HCT116 (cell line): ENCODE measurements around the gene SCARB1. TPM values are rescaled to one million over a fixed set of nuclear protein-coding genes. Genes with fewer than 3 reads are reported as not detected.
A peak's percentile ranks its signal among the peaks of the same experiment; 100 is the strongest.

ENCODE experiments used
- ATAC-seq: fragments of 200-7000 bp; cut with Tn5 transposase; 2 replicates; pipeline ENCODE4 v1.9.1; 2020; ENCODE audit warnings: mild to moderate bottlenecking, moderate library complexity
- BruUV-seq: library from RNA; stranded (reverse); fragments of 400-500 nt; replicated peaks from 2 replicates; lab custom pipeline; 2021; lab: Mats Ljungman, UMichigan
- CTCF ChIA-PET: fragments of 300-600 bp; sonication (Branson Sonifier 250); formaldehyde crosslinking; loops from one replicate; lab custom pipeline; 2021; ENCODE audit warnings: antibody characterized with exemption; lab: Charles Lee
- POLR2A ChIA-PET: fragments of 300-600, 350-600 bp; sonication (Branson Sonifier 250); formaldehyde crosslinking; loops from one replicate; lab custom pipeline; 2021; ENCODE audit warnings: antibody characterized with exemption; lab: Charles Lee
- RAD21 ChIA-PET, 2 experiments: fragments of 300-600 bp; sonication (Branson Sonifier 250); formaldehyde crosslinking; loops; one replicate each; lab custom pipeline; 2023; ENCODE audit warnings: low total read pairs in 2 of 2; ENCODE audit not compliant: uncharacterized antibody in 2 of 2, unreplicated experiment in 2 of 2, low non-redundant PET in 1 of 2; lab: Charles Lee
- DNase-seq: peaks from one replicate; pipeline ENCODE4 v3.0.0-alpha.2; 2010; ENCODE audit warnings: low read depth, low spot score
- H2AFZ ChIP-seq: fragments of 200-600 bp; shearing (Covaris generic), sonication (generic); 2 replicates; pipeline ENCODE4 v1.6.1; 2017; ENCODE audit warnings: low read depth, mixed run types, mixed read lengths, antibody characterized with exemption, low read length; ENCODE audit not compliant: poor library complexity, severe bottlenecking
- H3K27ac ChIP-seq: 2 replicates; pipeline ENCODE4 v1.5.1; 2012; ENCODE audit warnings: low read depth, low read length
- H3K27me3 ChIP-seq: fragments of 200-600 bp; sonication (generic); 2 replicates; pipeline ENCODE4 v1.6.1; 2016; ENCODE audit warnings: mixed run types, low read length, mixed read lengths; ENCODE audit not compliant: insufficient read depth
- H3K36me3 ChIP-seq, 2 experiments: fragments of 200-500 bp in 1 of 2; fragments of 200-600 bp in 1 of 2; sonication (Bioruptor generic) in 1 of 2; sonication (generic) in 1 of 2; 2 replicates each; pipeline versions ENCODE4 v1.5.1 to v1.6.1; 2014 to 2016; ENCODE audit warnings: low read length in 2 of 2, inconsistent platforms in 1 of 2, mixed read lengths in 1 of 2, mixed run types in 1 of 2; ENCODE audit not compliant: insufficient read depth in 2 of 2, control insufficient read depth in 1 of 2
- H3K4me1 ChIP-seq, 2 experiments: fragments of 200-600 bp in 1 of 2; sonication (generic) in 1 of 2; 2 replicates each; pipeline versions ENCODE4 v1.5.1 to v1.6.1; 2012 to 2017; ENCODE audit warnings: low read length in 2 of 2, inconsistent platforms in 1 of 2, mild to moderate bottlenecking in 1 of 2, mixed read lengths in 1 of 2, mixed run types in 1 of 2, moderate library complexity in 1 of 2; ENCODE audit not compliant: insufficient read depth in 2 of 2, control insufficient read depth in 1 of 2
- H3K4me2 ChIP-seq: fragments of 200-600 bp; sonication (generic); 2 replicates; pipeline ENCODE4 v1.6.1; 2017; ENCODE audit warnings: mixed run types, low read length, mixed read lengths
- H3K4me3 ChIP-seq, 2 experiments: fragments of 200-600 bp in 1 of 2; sonication (generic) in 1 of 2; replicated peaks in 1 of 2; 2 replicates each; pipeline ENCODE4 v1.5.1; 2011 to 2016; ENCODE audit warnings: low read length in 2 of 2, control low read depth in 1 of 2, low read depth in 1 of 2, mild to moderate bottlenecking in 1 of 2, mixed read lengths in 1 of 2, mixed run types in 1 of 2
- H3K79me2 ChIP-seq: fragments of 200-600 bp; sonication (generic); 2 replicates; pipeline ENCODE4 v1.6.1; 2017; ENCODE audit warnings: mild to moderate bottlenecking, mixed run types, low read length, moderate library complexity, mixed read lengths; ENCODE audit not compliant: insufficient read depth
- H3K9ac ChIP-seq: fragments of 200-600 bp; sonication (generic); 2 replicates; pipeline ENCODE4 v1.6.1; 2016; ENCODE audit warnings: low read length, mixed read lengths
- H3K9me2 ChIP-seq: fragments of 200-600 bp; sonication (generic), shearing (Covaris generic); 2 replicates; pipeline ENCODE4 v1.6.1; 2017; ENCODE audit warnings: mixed run types, mild to moderate bottlenecking, moderate library complexity; ENCODE audit not compliant: insufficient read depth
- H3K9me3 ChIP-seq, 2 experiments: fragments of 200-500 bp in 1 of 2; fragments of 200-600 bp in 1 of 2; sonication (Bioruptor generic) in 1 of 2; sonication (generic) in 1 of 2; 2 replicates each; pipeline ENCODE4 v1.6.1; 2014 to 2017; ENCODE audit warnings: low read length in 2 of 2, mixed read lengths in 2 of 2, inconsistent platforms in 1 of 2, low read depth in 1 of 2, mild to moderate bottlenecking in 1 of 2, mixed run types in 1 of 2, moderate library complexity in 1 of 2; ENCODE audit not compliant: control insufficient read depth in 1 of 2, insufficient read depth in 1 of 2
- H4K20me1 ChIP-seq: fragments of 200-600 bp; sonication (generic), shearing (Covaris generic); 2 replicates; pipeline ENCODE4 v1.6.1; 2017; ENCODE audit warnings: mixed run types, mild to moderate bottlenecking, moderate library complexity; ENCODE audit not compliant: insufficient read depth
- CEBPB ChIP-seq: IDR thresholded peaks from 2 replicates; pipeline ENCODE4 v1.6.1; 2012; ENCODE audit warnings: low read depth
- CTCF ChIP-seq, 3 experiments: fragments of 200-600 bp in 1 of 3; sonication (generic) in 1 of 3; IDR thresholded peaks in 2 of 3; conservative IDR thresholded peaks in 1 of 3; 2 replicates each; pipeline ENCODE4 v1.5.1; 2012 to 2017; ENCODE audit warnings: low read depth in 2 of 3, low read length in 2 of 3, antibody characterized with exemption in 1 of 3, borderline replicate concordance in 1 of 3, control low read depth in 1 of 3, mild to moderate bottlenecking in 1 of 3, mixed read lengths in 1 of 3, mixed run types in 1 of 3, moderate library complexity in 1 of 3; ENCODE audit not compliant: insufficient read depth in 1 of 3
- EGR1 ChIP-seq: IDR thresholded peaks from 2 replicates; pipeline ENCODE4 v1.6.1; 2012; ENCODE audit warnings: low read depth
- EZH2 ChIP-seq: fragments of 200-600 bp; sonication (generic); IDR thresholded peaks from 2 replicates; pipeline ENCODE4 v1.6.1; 2017; ENCODE audit warnings: antibody characterized with exemption, mixed run types
- EZH2phosphoT487 ChIP-seq: fragments of 200-600 bp; IDR thresholded peaks from 2 replicates; pipeline ENCODE4 v1.6.1; 2018; ENCODE audit warnings: antibody characterized with exemption, borderline replicate concordance
- FOSL1 ChIP-seq: IDR thresholded peaks from 2 replicates; pipeline ENCODE4 v1.6.1; 2012; ENCODE audit warnings: low read depth
- JUND ChIP-seq: IDR thresholded peaks from 2 replicates; pipeline ENCODE4 v1.6.1; 2012
- POLR2A ChIP-seq: IDR thresholded peaks from 2 replicates; pipeline ENCODE4 v1.7.0; 2011; ENCODE audit warnings: borderline replicate concordance; ENCODE audit not compliant: insufficient read depth, insufficient read length; ENCODE audit errors: extremely low read depth
- RAD21 ChIP-seq: IDR thresholded peaks from 2 replicates; pipeline ENCODE4 v1.6.1; 2012; ENCODE audit warnings: low read depth, mild to moderate bottlenecking
- SIN3A ChIP-seq: IDR thresholded peaks from 2 replicates; pipeline ENCODE4 v1.6.1; 2012; ENCODE audit warnings: low read depth
- SRF ChIP-seq: IDR thresholded peaks from 2 replicates; pipeline ENCODE4 v1.6.1; 2012; ENCODE audit warnings: low read depth
- TCF7L2 ChIP-seq: IDR thresholded peaks from 2 replicates; pipeline ENCODE4 v1.7.0; 2011; ENCODE audit warnings: borderline replicate concordance, inconsistent platforms; ENCODE audit not compliant: insufficient read depth, insufficient read length; ENCODE audit errors: extremely low read depth
- ZNF274 ChIP-seq: fragments of 200-500 bp; sonication (Bioruptor generic); IDR thresholded peaks from 2 replicates; pipeline ENCODE4 v1.6.1; 2014; ENCODE audit warnings: mild to moderate bottlenecking, low read depth, low read length, inconsistent platforms
- intact Hi-C: fragments of 100-400 bp; cut with micrococcal nuclease; formaldehyde crosslinking; loops from 2 replicates; pipeline ENCODE4 v1.10.0; 2022
- total RNA-seq: library from RNA; stranded (reverse); gene quantifications from one replicate; pipeline ENCODE4 v1.2.1, GENCODE V29; 2021; ENCODE audit not compliant: unreplicated experiment

Gene SCARB1
- total RNA-seq, 1 experiment from 2014 or later: 95.5 TPM

GRCh38 chr12:124747426-124748161 lies 116.1 kb downstream of the SCARB1 start:
- ChIA-PET POLR2A (no interaction called here), RAD21 (no interaction called here), CTCF (interaction anchor here (1.1 kb wide), 1 partner anchor 19 kb away, joined by 3 read pairs; no protein-coding TSS in a partner anchor)
- Histone ChIP-seq H3K4me2 (peak overlapping the region; percentile 76), H4K20me1 (no peaks in the 10 kb centered on the region), H3K27me3 (no peaks in the 10 kb centered on the region), H3K27ac (no peak overlapping the region), H3K9me3 (peaks cover 0 to under 1% of the 10 kb centered on the region in 2 experiments; a peak in 1 of 4 replicates), H3K4me3 (0 out of 4 replicates have a peak overlapping the region, but pooled peaks of 1 of the 2 experiments have one; percentile 15), H3K79me2 (no peaks in the 10 kb centered on the region), H3K9ac (0 out of 2 replicates have a peak overlapping the region, but pooled peaks have one; percentile 17), H2AFZ (peak overlapping the region; percentile 6), H3K4me1 (peaks cover 26 to 40% of the 10 kb centered on the region in 2 experiments)
- no TSS peak for BruUV-seq
- peak; percentile 15; the same call in 1 of the 2 replicates for ATAC-seq
- intact Hi-C loops: loop anchor here (10.0 kb wide), 1 partner anchor 233 kb away; no protein-coding TSS in a partner anchor
- TF ChIP-seq RAD21 (no peak), EZH2phosphoT487 (no peak), CEBPB (no peak), FOSL1 (no peak), JUND (no peak), SIN3A (no peak), CTCF (IDR thresholded peaks at IDR 0.05 in 2 of 3, conservative IDR thresholded peaks at IDR 0.05 in 1 of 3; ENCODE audit: borderline replicate concordance in 1 of 3, insufficient read depth in 1 of 3, low read depth in 2 of 3, low read length in 2 of 3) (no peak), ZNF274 (no peak), POLR2A (no peak), EZH2 (no peak), TCF7L2 (no peak), SRF (no peak), EGR1 (no peak)
- TF ChIP-seq, all 23 proteins: peak for 0
- DNase-seq: no peak
- no peaks in the 10 kb centered on the region for H3K9me2 ChIP-seq
- no peaks in the 10 kb centered on the region for H3K36me3 ChIP-seq
